ENCODE data around the gene KIF21B. TPM values are rescaled to one million over a fixed set of nuclear protein-coding genes. Genes with fewer than 3 reads are reported as not detected.

Gene KIF21B
- total and polyA plus RNA-seq, 3 experiments from 2014 or later, result 9.9 to 37.6 (median 37.5) TPM

DNA sequence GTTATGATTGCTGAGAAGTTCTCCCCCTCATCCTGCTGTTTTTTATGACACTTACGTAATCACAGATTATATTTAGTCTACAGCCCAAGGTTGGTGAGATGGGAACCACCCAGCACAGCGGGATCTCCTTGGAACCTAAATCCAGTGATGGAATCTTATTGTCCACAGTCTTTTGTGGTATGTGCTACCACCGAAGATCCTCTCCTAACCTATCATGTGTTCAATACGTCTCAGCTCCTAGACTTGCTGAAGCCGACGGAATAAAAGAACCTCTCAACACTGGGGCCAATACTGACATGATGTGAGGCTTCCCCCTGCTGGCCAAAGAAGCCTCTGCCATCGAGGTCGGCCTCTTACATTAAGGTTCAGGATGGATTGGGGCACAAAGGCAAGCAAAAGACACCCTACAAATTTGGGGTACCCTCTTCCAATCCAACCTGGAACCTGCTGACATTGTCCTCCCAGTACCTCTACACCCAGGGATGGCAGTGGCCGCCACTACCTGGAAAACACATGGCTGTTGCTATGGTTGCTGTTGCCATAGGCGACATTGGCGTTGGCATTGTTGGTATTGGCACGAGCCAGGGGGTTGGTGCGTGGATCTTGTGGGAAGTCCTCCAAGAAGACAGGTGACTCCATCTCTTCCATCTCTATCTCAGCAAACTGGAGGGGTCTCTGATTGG is 19.4 kb upstream of the KIF21B start:
- H3K9me3 ChIP-seq (ENCODE audit: low read length), result no peaks in the 10 kb centered on the region
- peaks cover 3 to 5% (median 4%) of the 10 kb centered on the region in 3 donors for H3K4me1 Mint-ChIP-seq
- CTCF ChIA-PET, result interaction anchor here (0.6 to 15.1 kb wide), 23 partner anchors 8 to 420 kb away, joined by 3 to 160 read pairs (median 6); no protein-coding TSS in a partner anchor
- H3K27me3 Mint-ChIP-seq, result peaks cover 0 to 2% of the 10 kb centered on the region in 2 donors
- no peak overlapping the region for H3K27ac ChIP-seq (ENCODE audit: low read depth, low read length)
- peak overlapping the region in 2 of 8 donors; percentile 29 to 51 for H3K27ac Mint-ChIP-seq
- H3K4me3 ChIP-seq (ENCODE audit: low read length), result no peak overlapping the region
- no peaks in the 10 kb centered on the region for H3K4me1 ChIP-seq (ENCODE audit: insufficient read depth, low read length)
- no peaks in the 10 kb centered on the region for H3K36me3 ChIP-seq (ENCODE audit: insufficient read depth, low read length)
- no peaks in the 10 kb centered on the region for H3K36me3 Mint-ChIP-seq
- H3K9me3 Mint-ChIP-seq, result no peaks in the 10 kb centered on the region
- POLR2A ChIA-PET, result no interaction called here
- peak; percentile 48 to 79 (median 58) for DNase-seq
- H3K27me3 ChIP-seq (ENCODE audit: insufficient read depth, low read length, poor library complexity, severe bottlenecking), result no peaks in the 10 kb centered on the region
- no peak overlapping the region for H3K4me3 Mint-ChIP-seq

GRCh38 chr1:201041011-201041410 is 17.5 kb upstream of the KIF21B start:
- Histone ChIP-seq H3K4me1 (ENCODE audit: insufficient read depth, low read length) (no peaks in the 10 kb centered on the region), H3K9me3 (ENCODE audit: low read length) (no peaks in the 10 kb centered on the region), H3K4me3 (ENCODE audit: low read length) (no peak overlapping the region), H3K27ac (ENCODE audit: low read depth, low read length) (no peak overlapping the region), H3K36me3 (ENCODE audit: insufficient read depth, low read length) (no peaks in the 10 kb centered on the region), H3K27me3 (ENCODE audit: insufficient read depth, low read length, poor library complexity, severe bottlenecking) (no peaks in the 10 kb centered on the region)
- POLR2A ChIA-PET, result no interaction called here
- no peak for DNase-seq
- no peaks in the 10 kb centered on the region for H3K9me3 Mint-ChIP-seq
- peaks cover 0 to 2% of the 10 kb centered on the region in 2 donors for H3K27me3 Mint-ChIP-seq
- H3K4me3 Mint-ChIP-seq, result no peak overlapping the region
- peaks cover 3 to 5% (median 4%) of the 10 kb centered on the region in 3 donors for H3K4me1 Mint-ChIP-seq
- no peak overlapping the region for H3K27ac Mint-ChIP-seq
- CTCF ChIA-PET, result interaction anchor here (1.0 to 15.1 kb wide), 7 partner anchors 16 to 69 kb away, joined by 3 to 160 read pairs (median 9); no protein-coding TSS in a partner anchor
- no peaks in the 10 kb centered on the region for H3K36me3 Mint-ChIP-seq

GRCh38 chr1:201039876-201040275 is 16.4 kb upstream of the KIF21B start:
- H3K36me3 Mint-ChIP-seq, result no peaks in the 10 kb centered on the region
- no peak for DNase-seq
- Histone ChIP-seq H3K9me3 (ENCODE audit: low read length) (no peaks in the 10 kb centered on the region), H3K36me3 (ENCODE audit: insufficient read depth, low read length) (no peaks in the 10 kb centered on the region), H3K27me3 (ENCODE audit: insufficient read depth, low read length, poor library complexity, severe bottlenecking) (no peaks in the 10 kb centered on the region), H3K27ac (ENCODE audit: low read depth, low read length) (no peak overlapping the region), H3K4me1 (ENCODE audit: insufficient read depth, low read length) (no peaks in the 10 kb centered on the region), H3K4me3 (ENCODE audit: low read length) (no peak overlapping the region)
- ChIA-PET CTCF (interaction anchor here (1.8 to 15.1 kb wide), 4 partner anchors 18 to 68 kb away, joined by 6 to 160 read pairs (median 10); no protein-coding TSS in a partner anchor), POLR2A (no interaction called here)
- no peak overlapping the region for H3K27ac Mint-ChIP-seq
- H3K27me3 Mint-ChIP-seq, result peaks cover 0 to 2% of the 10 kb centered on the region in 2 donors
- H3K4me1 Mint-ChIP-seq, result peaks cover 3 to 5% (median 4%) of the 10 kb centered on the region in 3 donors
- no peak overlapping the region for H3K4me3 Mint-ChIP-seq
- no peaks in the 10 kb centered on the region for H3K9me3 Mint-ChIP-seq

DNA sequence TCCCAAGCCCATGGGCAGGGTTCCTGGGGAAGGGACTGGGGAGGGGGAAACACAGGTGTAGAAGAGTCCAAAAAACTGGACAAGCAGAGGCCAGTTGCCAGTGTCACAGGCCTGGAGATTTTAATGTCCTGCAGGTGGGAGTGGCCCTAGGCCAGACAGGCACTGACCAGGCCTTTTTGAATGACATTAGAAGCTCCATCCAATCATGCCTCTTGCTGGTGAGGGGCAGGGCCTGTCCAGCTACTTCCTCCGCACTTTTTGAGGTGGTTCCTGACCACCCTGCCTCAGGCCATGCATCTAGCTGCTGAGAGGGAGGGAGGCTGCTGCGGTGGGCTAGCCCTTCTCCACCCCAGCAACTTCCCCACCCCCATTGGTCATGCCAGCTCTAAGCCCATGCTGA is 15.9 kb upstream of the KIF21B start:
- no peak for DNase-seq
- peaks cover 3 to 5% (median 4%) of the 10 kb centered on the region in 3 donors for H3K4me1 Mint-ChIP-seq
- Histone ChIP-seq H3K9me3 (ENCODE audit: low read length) (no peaks in the 10 kb centered on the region), H3K36me3 (ENCODE audit: insufficient read depth, low read length) (no peaks in the 10 kb centered on the region), H3K27me3 (ENCODE audit: insufficient read depth, low read length, poor library complexity, severe bottlenecking) (no peaks in the 10 kb centered on the region), H3K4me1 (ENCODE audit: insufficient read depth, low read length) (no peaks in the 10 kb centered on the region), H3K27ac (ENCODE audit: low read depth, low read length) (no peak overlapping the region), H3K4me3 (ENCODE audit: low read length) (no peak overlapping the region)
- H3K4me3 Mint-ChIP-seq, result no peak overlapping the region
- H3K27ac Mint-ChIP-seq, result no peak overlapping the region
- peaks cover 0 to 2% of the 10 kb centered on the region in 2 donors for H3K27me3 Mint-ChIP-seq
- ChIA-PET POLR2A (no interaction called here), CTCF (interaction anchor here (1.8 to 15.1 kb wide), 3 partner anchors 56 to 67 kb away, joined by 6 to 160 read pairs (median 14); no protein-coding TSS in a partner anchor)
- H3K9me3 Mint-ChIP-seq, result no peaks in the 10 kb centered on the region
- no peaks in the 10 kb centered on the region for H3K36me3 Mint-ChIP-seq

DNA sequence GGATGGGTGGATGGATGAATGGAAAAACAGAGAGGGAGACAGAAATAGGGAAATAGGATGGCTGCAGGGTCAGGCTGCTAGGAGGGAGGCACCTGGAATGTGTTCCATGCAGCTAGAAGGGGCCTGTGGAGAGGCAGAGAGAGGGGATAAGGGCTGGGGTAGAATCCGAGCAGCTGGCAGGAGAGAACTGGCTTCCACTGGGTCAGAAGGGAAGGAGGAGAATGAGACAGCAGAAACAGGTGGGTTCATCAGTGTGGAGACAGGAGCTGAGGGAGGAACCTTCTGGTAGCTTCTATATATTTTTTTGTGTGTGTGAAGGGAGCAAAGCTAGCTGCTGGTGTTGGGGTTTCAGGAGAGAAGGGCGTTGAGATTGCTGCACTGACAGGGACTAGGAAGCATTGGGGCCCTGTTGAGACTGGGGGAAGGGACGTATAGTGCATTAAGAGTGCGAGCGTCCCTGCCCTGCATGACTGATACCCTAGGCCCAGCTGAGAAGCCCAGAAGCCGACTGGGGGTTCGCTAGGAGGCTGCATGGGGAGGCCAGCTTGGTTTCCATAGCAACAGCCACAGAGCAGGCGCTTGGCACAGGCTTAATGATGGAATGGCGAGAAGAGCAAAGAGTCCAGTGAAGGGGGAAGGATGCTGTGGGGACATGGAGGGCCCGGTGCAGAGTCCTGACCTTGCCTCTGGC is 14.8 kb upstream of the KIF21B start:
- Mint-ChIP-seq H3K4me3 (no peak overlapping the region), H3K4me1 (peaks cover 3 to 5% (median 4%) of the 10 kb centered on the region in 3 donors), H3K36me3 (no peaks in the 10 kb centered on the region), H3K27me3 (peaks cover 0 to 2% of the 10 kb centered on the region in 2 donors), H3K9me3 (no peaks in the 10 kb centered on the region), H3K27ac (no peak overlapping the region)
- Histone ChIP-seq H3K27ac (ENCODE audit: low read depth, low read length) (no peak overlapping the region), H3K27me3 (ENCODE audit: insufficient read depth, low read length, poor library complexity, severe bottlenecking) (no peaks in the 10 kb centered on the region), H3K36me3 (ENCODE audit: insufficient read depth, low read length) (no peaks in the 10 kb centered on the region), H3K4me1 (ENCODE audit: insufficient read depth, low read length) (no peaks in the 10 kb centered on the region), H3K9me3 (ENCODE audit: low read length) (no peaks in the 10 kb centered on the region), H3K4me3 (ENCODE audit: low read length) (no peak overlapping the region)
- ChIA-PET POLR2A (no interaction called here), CTCF (interaction anchor here (1.5 to 15.1 kb wide), 3 partner anchors 13 to 66 kb away, joined by 5 to 160 read pairs (median 14); no protein-coding TSS in a partner anchor)
- DNase-seq, result no peak

DNA sequence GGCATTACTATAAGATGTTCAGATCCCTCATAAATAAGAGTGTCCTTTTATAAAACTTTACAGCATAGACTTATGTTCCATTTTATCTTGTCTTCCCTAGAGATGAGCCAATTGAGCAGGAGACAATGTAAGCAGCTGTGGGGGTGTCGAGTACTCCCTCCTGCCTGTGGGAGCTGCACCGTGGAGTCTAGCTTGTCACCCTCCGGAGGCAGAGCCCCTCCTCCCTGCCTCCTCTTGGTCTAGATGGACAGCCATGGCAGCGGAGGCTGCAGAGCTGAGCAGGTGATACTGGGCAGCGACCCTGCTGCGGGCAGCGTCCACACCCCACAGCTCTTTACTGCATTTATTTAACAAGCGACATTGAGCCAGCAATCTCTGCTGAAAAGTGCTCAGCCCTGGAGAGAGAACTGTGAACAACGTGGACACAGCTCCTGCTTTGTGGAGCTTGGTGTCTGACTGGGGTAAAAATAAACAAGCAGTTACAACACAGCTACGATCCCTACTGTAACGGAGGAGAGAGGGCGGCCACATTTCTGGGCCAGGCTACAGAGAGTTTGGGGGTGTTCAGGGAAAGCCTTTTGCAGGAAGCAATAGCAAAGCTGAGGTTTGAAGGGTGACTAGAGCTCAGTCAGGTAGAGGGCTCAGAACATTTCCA is 12.8 kb upstream of the KIF21B start:
- H3K4me3 ChIP-seq (ENCODE audit: low read length), result no peak overlapping the region
- H3K27me3 Mint-ChIP-seq, result no peaks in the 10 kb centered on the region
- no peaks in the 10 kb centered on the region for H3K9me3 Mint-ChIP-seq
- no peaks in the 10 kb centered on the region for H3K36me3 ChIP-seq (ENCODE audit: insufficient read depth, low read length)
- no peaks in the 10 kb centered on the region for H3K27me3 ChIP-seq (ENCODE audit: insufficient read depth, low read length, poor library complexity, severe bottlenecking)
- no peak overlapping the region for H3K27ac ChIP-seq (ENCODE audit: low read depth, low read length)
- ChIA-PET CTCF (interaction anchor here (0.8 to 2.9 kb wide), 5 partner anchors 11 to 70 kb away, joined by 3 to 15 read pairs (median 3); partner anchors contain the start of gene KIF21B), POLR2A (interaction anchor here (0.6 to 1.0 kb wide), 2 partner anchors 9 to 11 kb away, joined by 3 to 4 read pairs; no protein-coding TSS in a partner anchor)
- no peaks in the 10 kb centered on the region for H3K4me1 ChIP-seq (ENCODE audit: insufficient read depth, low read length)
- H3K27ac Mint-ChIP-seq, result no peak overlapping the region
- H3K4me1 Mint-ChIP-seq, result no peaks in the 10 kb centered on the region
- H3K9me3 ChIP-seq (ENCODE audit: low read length), result no peaks in the 10 kb centered on the region
- no peak for DNase-seq
- no peak overlapping the region for H3K4me3 Mint-ChIP-seq
- no peaks in the 10 kb centered on the region for H3K36me3 Mint-ChIP-seq

GRCh38 chr1:201034671-201035070 is 11.2 kb upstream of the KIF21B start:
- no peaks in the 10 kb centered on the region for H3K9me3 Mint-ChIP-seq
- no peaks in the 10 kb centered on the region for H3K27me3 Mint-ChIP-seq
- no peaks in the 10 kb centered on the region for H3K36me3 Mint-ChIP-seq
- peak overlapping the region in 2 of 8 donors; percentile 40 to 68 for H3K27ac Mint-ChIP-seq
- H3K27me3 ChIP-seq (ENCODE audit: insufficient read depth, low read length, poor library complexity, severe bottlenecking), result no peaks in the 10 kb centered on the region
- H3K4me1 ChIP-seq (ENCODE audit: insufficient read depth, low read length), result no peaks in the 10 kb centered on the region
- no peaks in the 10 kb centered on the region for H3K9me3 ChIP-seq (ENCODE audit: low read length)
- POLR2A ChIA-PET, result no interaction called here
- no peaks in the 10 kb centered on the region for H3K36me3 ChIP-seq (ENCODE audit: insufficient read depth, low read length)
- CTCF ChIA-PET, result interaction anchor here (1.2 to 2.9 kb wide), 4 partner anchors 8 to 63 kb away, joined by 3 to 15 read pairs (median 4); no protein-coding TSS in a partner anchor
- no peak for DNase-seq
- H3K4me3 ChIP-seq (ENCODE audit: low read length), result no peak overlapping the region
- no peak overlapping the region for H3K4me3 Mint-ChIP-seq
- no peaks in the 10 kb centered on the region for H3K4me1 Mint-ChIP-seq
- no peak overlapping the region for H3K27ac ChIP-seq (ENCODE audit: low read depth, low read length)
